GM18519 (cell line): ENCODE results near the gene SHISA7.
A peak's percentile ranks its signal among the peaks of the same experiment; 100 is the strongest.

Source experiments
- ATAC-seq: cut with Tn5 transposase; IDR thresholded peaks from one replicate; pipeline ENCODE4 v1.9.1; 2021; ENCODE audit warnings: mild to moderate bottlenecking, moderate library complexity; ENCODE audit not compliant: unreplicated experiment, low FRiP score

The SHISA7 gene

DNA sequence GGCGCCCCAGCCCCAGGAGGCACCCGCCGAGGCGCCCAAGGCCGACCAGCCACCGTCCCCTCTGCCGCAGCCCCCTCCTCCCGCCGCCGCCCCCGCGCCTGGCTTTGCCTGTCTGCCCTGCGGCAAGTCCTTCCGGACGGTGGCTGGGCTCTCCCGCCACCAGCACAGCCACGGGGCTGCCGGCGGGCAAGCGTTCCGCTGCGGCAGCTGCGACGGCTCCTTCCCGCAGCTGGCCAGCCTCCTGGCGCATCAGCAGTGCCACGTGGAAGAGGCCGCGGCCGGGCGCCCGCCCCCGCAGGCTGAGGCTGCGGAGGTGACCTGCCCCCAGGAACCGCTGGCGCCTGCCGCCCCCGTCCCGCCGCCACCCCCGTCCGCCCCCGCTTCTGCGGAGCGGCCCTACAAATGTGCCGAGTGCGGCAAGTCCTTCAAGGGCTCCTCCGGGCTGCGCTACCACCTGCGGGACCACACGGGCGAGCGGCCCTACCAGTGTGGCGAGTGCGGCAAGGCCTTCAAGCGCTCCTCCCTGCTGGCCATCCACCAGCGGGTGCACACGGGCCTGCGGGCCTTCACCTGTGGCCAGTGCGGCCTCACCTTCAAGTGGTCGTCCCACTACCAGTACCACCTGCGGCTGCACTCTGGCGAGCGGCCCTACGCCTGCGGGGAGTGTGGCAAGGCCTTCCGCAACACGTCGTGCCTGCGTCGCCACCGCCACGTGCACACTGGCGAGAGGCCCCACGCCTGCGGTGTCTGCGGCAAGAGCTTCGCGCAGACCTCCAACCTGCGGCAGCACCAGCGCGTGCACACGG lies 39.3 kb upstream of the SHISA7 start:
- no peak for ATAC-seq

DNA sequence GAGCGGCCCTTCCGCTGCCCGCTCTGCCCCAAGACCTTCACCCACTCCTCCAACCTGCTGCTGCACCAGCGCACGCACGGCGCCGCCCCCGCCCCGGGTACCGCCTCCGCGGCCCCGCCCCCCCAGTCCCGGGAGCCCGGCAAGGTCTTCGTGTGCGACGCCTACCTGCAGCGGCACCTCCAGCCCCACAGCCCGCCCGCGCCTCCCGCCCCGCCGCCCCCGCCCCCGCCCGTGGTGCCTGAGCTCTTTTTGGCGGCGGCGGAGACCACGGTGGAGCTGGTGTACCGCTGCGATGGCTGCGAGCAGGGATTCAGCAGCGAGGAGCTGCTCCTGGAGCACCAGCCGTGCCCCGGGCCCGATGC lies 38.7 kb upstream of the SHISA7 start:
- ATAC-seq = no peak

DNA sequence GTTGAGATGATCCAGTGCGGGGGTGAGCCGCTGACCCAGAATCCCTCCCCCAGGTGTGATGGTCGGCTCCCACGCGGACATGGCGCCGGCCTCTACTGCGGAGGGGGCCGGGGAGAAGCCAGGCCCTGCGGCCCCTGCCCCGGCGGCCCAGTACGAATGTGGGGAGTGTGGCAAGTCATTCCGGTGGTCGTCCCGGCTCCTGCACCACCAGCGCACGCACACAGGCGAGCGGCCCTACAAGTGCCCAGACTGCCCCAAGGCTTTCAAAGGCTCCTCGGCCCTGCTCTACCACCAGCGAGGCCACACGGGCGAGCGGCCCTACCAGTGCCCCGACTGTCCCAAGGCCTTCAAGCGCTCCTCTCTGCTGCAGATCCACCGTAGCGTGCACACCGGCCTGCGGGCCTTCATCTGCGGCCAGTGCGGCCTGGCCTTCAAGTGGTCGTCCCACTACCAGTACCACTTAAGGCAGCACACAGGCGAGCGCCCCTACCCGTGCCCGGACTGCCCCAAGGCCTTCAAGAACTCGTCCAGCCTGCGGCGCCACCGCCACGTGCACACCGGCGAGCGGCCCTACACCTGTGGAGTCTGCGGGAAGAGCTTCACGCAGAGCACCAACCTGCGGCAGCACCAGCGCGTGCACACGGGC lies 38.2 kb upstream of the SHISA7 start:
- ATAC-seq = no peak

DNA sequence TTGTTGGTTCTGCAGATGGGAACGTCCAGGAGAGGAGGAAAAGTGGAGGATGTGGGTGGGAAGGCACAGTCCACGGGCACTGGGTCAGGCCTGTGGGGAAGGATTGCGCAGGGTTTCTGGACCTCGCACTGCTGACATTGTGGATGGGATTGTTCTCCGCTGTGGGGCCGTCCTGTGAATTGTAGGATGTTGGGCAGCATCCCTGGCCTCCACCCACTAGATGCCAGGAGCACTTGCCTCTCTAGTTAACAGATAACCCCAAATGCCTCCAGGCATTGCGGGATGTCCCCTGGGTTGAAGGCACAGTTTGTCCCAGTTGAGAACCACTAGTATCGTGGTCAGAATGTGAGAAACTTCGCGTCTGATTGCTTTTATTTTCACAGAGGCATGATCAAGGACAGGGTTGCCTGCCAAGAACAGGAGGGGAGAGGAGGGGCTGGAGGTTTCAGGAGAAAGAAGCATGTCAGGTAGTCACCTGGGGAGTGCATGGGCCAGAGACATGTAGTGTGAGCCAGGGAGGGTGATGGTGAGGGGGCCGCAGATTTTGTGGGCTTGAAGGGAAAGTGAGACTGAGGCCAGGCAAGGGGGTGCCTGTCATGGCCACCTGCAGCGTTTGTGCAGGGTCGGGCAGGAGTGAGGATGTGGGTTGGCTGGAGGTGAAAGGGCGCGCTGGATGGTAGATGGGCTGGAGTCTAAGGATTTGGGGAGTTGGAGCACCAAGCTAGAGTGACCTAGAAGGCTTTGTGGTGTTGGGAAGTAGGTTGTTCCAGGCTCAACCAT lies 36.5 kb upstream of the SHISA7 start:
- no peak for ATAC-seq

DNA sequence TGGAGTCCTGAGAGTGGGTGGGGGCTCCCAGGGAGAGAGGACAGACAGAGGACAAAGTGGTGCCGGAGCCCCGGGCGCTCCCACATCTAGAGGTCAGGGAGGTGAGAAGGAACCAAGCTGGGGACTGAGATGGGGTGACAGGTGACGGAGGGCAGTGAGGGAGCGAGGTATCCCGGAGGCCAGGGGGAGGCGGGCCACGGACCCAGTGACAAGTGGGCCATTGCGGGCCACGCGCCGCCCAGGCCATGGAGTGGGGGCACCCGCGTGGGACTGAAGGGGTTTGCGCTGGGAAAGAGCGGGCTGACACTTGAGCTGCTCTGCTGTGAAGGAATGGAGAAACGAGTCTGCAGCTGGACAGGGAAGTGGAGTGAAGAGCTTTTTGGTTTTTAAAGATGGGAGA lies 35.9 kb upstream of the SHISA7 start:
- no peak for ATAC-seq

DNA sequence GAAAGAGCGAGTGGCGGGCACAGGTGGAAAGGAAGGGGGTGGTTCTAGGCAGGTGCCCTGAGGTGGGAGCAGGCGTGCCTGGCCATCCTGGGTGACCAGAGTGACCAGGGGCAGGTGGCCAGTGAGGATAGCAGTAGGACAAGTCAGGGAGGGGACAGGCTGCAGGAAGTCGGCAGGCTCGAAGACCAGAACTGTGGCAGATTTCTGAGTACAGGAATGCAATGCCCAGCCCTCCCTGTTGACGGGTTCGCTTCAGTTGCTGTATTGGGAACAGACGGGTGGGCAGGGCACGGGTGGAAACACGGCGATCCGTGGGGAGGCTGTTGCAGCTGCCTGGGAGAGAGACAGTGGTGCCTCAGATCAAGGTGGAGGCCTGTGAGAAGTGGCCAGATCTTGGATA lies 35.3 kb upstream of the SHISA7 start:
- no peak for ATAC-seq

- no peak for ATAC-seq
Observed at GRCh38 chr19:55477905-55478304, 34.8 kb upstream of the SHISA7 start.

- peak; percentile 83 for ATAC-seq
Observed at GRCh38 chr19:55476100-55476775, 33.1 kb upstream of the SHISA7 start, which contains the start of gene ZNF628. Gene ZNF628, plus strand, starts transcription at chr19:55476617. Its CDS starts 3,294 bp downstream, at chr19:55479911.

GRCh38 chr19:55474269-55475265 lies 31.5 kb upstream of the SHISA7 start:
- ATAC-seq = no peak

DNA sequence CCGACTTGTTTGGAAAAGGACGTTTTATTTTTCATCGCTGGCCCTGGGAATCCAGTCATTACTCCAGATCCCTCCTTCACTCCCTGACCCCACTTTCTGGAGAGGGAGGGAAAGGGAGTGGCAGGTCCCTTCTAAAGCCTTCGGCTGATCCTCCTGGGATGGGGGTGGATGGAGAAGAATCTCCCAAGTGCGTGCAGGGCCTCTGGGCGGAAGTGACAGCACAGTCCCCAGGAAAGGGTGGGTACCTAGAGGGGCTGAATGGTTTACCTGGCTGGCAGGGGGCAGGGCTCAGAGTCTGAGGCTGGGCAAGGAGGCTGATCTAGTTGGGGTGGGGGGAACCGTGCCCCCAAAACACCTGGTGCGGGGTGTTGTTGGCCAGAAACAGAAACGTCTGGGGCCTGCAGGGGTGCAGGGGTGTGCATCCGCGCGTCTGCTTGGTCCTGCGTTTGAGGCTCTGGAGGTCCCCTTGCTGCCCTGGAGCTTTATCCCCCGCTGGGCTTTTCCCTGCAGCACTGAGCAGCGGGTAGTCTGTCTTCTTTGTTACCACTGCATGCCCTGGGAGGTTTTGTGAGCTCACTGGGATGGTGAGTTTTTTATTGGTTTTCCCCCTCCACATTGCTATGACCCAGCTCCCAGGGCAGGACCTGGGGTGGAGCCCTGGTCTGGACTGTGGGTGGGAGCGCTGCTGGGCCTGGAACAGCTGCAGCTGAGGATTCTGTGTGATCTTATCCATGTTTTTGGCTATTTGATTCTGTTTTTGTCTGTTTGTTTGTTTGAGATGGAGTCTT lies 30.3 kb upstream of the SHISA7 start:
- no peak for ATAC-seq

DNA sequence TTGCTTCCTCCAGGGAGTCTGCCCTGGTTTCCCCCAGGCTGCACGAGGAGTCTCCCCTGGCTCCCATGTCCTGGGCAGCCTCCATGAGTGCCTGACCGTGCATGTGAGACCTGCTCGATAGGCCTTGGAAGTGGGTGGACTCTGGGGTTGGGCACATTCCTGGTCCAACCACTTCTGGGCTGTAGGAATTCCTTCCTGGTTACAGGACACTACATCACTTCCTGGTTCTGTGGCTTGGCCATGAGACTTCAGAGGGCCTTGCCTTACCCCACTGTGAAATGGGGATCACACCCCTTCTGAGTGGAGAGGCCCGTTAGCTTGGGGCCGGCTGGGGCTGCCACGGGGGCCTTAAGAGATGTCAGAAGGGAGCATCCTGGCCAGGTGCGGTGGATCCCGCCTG lies 29.4 kb upstream of the SHISA7 start:
- ATAC-seq = no peak

DNA sequence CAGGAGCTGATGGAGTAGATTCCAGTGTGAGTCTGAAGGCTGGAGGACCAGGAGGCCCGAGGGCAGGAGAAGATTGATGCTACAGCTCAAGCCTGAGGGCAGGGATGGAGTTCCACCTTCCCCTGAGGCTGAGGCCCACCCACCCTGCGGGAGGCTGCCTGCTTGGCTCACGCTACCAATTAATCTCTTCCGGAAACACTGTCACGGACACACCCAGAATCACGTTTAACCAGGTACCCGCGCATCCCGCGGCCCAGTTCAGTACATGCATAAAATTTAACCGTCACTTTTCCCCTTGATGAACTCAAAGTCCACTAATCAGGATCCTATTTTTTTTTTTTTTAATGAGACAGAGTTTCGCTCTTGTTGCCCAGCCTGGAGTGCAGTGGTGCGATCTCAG lies 28.2 kb upstream of the SHISA7 start:
- ATAC-seq = no peak

GRCh38 chr19:55468054-55468393 lies 24.9 kb upstream of the SHISA7 start:
- no peak for ATAC-seq

DNA sequence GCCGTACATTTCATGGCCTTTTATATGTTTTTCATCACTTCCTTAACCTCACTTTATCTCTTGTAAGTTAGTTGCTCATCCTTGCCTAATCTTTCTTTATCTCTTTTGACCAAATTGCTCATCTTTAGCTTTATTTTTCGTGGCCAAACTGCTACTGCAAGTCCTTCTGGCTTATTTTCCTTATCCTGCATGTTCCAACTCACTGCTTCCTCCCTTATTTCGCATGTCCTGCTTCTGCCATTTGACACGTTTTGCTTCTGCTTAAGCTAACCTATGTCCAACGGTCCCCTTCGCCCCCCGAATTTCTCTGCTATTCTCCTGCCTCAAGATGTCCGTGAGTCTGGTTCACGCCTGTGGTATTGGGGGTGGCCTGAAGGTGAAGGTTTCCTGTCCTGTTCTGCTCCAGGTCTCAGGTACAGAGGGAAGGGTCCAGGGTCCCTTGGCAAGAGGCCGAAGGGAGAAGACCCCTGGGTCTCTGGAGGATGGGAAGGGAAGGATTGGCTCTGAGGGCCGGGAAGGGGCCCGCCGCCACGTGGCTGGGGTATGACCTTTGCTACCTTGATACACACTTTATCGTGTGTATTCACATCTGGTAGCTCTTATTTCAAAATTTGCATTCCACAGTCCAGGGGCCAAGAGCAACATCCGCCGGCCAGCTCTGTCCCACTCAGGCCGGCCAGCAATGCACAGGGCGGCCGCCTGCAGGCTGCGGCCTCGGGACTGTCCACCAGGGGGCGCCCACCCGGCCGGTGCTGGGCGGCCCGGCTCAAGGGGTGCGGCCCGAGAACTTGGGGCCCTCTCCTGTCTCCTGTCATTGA lies 24.3 kb upstream of the SHISA7 start:
- no peak for ATAC-seq

GRCh38 chr19:55466241-55466614 lies 23.1 kb upstream of the SHISA7 start:
- ATAC-seq = no peak

- no peak for ATAC-seq
Observed at GRCh38 chr19:55465460-55466240, 22.6 kb upstream of the SHISA7 start.

DNA sequence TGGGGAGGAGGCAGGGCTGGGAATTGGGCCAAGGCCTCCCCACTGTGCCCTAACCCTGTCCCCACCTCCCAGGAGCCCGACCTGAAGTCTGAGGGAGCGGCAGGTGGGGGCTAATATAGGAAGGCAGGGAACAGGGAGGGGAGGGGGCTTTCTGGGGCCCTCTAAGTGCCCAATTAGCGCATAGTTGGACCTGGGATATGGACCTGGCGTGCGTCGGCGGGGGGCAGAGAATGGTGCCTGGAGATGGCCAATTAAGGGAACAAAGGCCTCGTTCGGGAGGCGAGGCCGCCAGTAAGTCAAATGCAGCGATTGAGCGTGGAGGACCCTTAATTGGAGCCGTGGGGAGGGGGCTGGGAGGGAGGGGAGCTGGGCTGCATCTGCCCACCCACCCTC lies 21.6 kb upstream of the SHISA7 start, which contains the start of gene C19orf85:
TSS of gene C19orf85 (minus strand) at position 90 of the 393 bp plus-strand sequence. CDS start 197 bp downstream, outside the sequence.
- no peak for ATAC-seq
